GM19455 (cell line): ENCODE measurements around the gene GPR37L1.
A peak's percentile ranks its signal among the peaks of the same experiment; 100 is the strongest.

Source experiments
- ATAC-seq: cut with Tn5 transposase; IDR thresholded peaks from one replicate; pipeline ENCODE4 v1.9.1; 2021; ENCODE audit not compliant: unreplicated experiment

The GPR37L1 gene

GRCh38 chr1:202154148-202154765, 31.5 kb downstream of the GPR37L1 start:
- no peak for ATAC-seq

DNA sequence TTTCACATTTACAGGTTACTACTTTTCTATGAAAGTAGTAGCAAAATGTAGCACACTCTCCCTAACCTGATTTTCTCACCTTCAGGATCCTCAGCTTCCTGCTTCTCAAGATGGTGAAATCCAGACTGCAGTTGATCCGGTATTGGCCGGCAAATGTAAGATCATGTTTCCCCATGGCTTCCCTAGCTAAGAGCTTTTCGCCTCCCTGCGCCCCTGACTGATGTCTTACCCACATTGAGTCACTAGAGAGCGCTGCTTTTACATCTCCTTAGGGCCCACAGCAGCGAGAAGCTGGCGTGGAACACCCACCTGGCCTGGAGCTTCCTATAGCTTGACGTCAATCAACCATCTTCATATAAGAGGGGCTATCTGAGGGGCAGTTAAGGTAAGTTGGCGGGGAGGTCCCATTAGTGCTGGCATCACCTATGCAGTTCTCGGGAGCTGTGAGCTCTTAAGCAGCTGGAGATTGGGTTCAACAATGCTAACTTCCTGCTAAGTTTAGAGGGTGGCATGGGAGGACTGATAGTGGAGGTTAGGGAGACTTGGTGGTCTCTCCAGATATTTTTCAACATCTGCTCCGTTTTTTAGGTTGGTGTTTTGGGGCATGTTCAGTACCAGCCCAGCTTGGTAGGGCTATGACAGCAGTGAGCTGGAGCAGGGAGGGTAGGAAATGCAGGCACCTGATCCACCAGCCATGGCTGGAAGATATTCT, 32.2 kb downstream of the GPR37L1 start:
- no peak for ATAC-seq

DNA sequence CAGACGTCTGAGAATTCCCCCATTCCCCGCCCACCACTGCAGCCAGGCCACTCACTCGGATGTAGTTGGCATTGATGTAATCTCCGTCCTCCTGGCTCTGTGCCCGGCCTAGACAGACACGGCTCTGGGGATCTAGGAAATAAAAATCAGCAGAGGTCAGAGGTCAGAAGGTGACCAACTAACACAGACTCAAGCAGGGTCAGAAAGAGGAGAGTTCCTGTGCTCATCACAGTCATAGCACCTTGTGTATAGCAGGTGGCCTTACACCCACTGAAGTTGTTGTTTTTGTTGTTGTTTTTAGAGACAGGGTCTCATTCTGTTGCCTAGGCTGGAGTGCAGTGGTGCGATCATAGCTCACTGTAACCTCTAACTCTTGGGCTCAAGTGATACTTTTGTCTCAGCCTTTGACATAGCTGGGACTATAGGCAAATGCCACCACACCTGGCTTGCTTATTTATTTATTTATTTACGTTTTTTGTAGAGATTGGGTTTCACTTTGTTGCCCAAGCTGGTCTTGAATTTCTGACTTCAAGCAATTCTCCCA, 32.8 kb downstream of the GPR37L1 start:
- no peak for ATAC-seq

GRCh38 chr1:202156590-202156989, 33.9 kb downstream of the GPR37L1 start:
- ATAC-seq, result no peak

DNA sequence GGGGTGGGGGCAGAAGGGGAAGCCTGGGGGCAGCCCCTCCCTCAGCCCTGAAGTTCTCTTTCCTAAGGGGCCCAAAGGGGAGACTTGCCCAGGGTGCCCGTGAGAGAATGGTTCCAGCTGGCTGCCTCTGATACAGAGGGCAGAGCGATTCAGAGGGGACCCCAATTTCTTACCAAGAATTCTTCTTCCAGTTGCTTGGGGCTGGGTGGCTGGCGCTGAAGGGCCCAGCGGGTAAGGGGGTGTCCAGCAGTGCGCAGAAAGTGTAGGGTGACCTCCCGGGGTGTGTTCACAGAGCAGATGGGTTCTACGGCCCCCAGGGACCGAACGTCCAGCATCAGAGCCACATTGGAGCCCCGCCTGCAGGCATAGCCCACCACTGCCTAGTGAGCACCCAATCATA, 35.2 kb downstream of the GPR37L1 start:
- no peak for ATAC-seq

GRCh38 chr1:202158810-202159533, 36.3 kb downstream of the GPR37L1 start:
- ATAC-seq, result no peak

DNA sequence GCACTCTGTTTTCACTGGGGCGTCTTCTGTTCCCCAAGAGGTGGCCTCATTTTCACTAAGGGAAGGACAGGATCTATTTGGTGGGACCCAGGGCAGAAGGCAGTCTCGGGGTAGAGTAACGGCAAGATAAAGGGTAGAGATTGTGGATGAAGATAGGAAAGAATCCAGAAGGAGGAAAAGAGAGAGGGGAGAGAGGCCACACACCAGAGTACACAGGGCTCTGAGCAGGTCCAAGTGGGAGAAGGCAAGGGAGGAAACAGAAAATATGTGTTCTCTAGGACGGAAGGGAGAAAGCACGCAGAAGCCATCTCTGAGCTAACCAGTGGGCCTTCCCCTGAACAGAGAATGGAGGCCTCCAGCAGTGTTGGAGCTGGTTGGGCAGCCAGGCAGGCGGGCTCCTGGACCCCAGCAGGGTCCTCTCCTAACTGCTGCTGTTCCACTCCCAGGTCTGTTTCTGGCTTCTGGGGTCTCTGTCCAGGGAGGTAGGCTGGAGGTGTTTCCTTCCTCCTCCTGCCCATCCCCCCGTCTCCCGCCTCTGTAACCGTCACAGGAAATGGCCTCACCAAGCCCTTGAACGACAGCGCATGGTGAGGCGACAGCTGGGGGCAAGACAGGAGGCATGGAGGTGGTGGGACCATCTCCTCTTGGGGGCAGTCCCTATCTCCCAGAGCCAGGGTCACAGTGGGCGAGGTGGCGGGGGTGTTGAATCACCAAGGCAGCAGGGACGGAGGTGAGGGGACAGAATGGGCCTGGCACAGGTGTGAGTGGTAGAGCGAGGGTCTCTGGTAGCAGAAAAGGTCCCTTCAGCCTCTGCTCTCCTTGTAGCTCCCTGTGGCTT, 37.0 kb downstream of the GPR37L1 start:
- ATAC-seq, result peak; percentile 32

- peak; percentile 41 for ATAC-seq
Measured at GRCh38 chr1:202160377-202160940, 37.7 kb downstream of the GPR37L1 start, which contains the start of gene PTPN7. Gene PTPN7 (minus strand): TSS chr1:202160602. CDS start chr1:202159402, 1,200 bp downstream.

GRCh38 chr1:202161151-202162046, 38.7 kb downstream of the GPR37L1 start:
- ATAC-seq, result no peak

- ATAC-seq, result no peak
Measured at GRCh38 chr1:202162047-202162417, 39.3 kb downstream of the GPR37L1 start.

GRCh38 chr1:202162418-202163280, 39.9 kb downstream of the GPR37L1 start:
- no peak for ATAC-seq

DNA sequence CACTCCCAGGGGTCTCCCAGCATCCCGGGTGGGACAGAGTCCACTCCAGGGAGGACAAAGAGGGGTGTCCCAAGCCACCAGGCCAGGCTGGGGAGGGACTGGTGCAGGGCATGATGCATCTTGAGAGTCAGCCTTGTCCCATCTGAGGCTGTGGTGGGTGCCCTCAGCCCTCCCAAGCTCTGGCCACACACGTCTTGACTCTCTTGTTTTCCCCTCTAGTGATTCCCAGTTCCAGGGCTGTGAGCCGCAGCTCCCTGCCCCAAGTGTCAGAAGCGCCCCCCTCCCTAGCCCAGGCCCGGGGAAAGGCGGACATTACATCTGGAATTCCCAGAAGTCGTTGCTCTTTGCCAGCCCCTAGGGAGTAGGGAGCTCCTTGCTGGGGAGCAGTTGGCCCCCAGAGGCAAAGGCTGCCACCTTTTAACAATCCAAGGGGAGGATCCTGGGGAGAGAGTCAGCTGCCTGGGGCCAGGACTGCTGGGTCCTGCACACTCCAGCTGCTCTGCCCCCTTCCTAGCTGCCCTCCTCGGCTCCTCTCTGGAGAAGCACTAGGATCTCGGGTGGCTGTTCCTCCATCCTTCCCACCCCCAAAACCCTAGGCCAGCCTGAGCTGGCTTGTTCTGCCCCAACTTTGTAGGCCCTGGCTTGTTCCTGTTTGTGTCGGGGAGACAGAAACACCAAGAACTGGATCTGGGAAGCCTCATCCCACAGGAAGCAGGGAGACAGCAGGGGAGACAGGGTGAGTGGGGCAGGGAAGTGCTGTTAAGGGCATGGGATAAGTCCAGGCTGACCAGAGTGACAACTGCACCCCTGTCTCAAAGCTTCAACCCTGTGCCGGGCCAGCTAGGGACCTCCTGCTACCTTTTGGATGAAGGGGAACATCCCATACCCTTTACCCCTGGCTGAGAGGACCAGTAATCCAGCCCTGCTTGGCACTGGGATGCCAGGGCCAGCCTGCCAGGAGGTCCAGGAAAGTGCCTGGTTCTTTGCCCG, 40.9 kb downstream of the GPR37L1 start:
- ATAC-seq, result no peak

- no peak for ATAC-seq
Measured at GRCh38 chr1:202164271-202165037, 41.7 kb downstream of the GPR37L1 start.

DNA sequence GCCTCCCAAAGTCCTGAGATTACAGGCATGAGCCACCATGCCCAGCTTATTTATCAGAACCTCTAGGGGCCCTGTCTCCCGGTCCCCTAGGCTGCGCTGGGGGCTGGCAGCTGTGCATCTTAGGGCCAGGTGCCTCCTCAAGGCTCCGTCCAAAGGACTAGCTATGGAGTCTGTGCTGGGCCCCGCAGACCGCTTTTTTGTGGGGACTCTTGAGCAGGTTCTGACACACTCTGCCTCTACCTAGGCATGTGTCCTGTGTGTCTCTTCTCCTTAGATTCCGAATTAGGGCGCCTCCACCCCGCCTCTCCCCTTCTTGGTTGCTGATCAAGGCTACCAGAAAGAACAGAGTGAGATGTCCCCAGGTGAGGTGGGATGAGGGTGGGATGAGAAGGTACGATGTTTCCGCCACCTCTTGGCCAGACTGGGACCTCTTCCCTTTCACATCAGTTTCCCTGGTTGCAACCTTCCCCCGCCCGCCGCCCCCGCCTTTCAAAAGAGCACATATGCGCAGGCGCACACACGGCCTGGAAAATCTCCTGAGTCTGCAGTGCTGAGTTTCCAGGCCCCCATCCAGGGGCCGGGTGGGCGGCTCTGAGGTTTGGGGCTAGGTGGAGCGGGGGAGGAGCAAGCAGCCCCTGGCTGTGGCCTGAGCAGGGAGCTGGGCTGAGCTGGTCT, 42.7 kb downstream of the GPR37L1 start:
- ATAC-seq, result no peak

DNA sequence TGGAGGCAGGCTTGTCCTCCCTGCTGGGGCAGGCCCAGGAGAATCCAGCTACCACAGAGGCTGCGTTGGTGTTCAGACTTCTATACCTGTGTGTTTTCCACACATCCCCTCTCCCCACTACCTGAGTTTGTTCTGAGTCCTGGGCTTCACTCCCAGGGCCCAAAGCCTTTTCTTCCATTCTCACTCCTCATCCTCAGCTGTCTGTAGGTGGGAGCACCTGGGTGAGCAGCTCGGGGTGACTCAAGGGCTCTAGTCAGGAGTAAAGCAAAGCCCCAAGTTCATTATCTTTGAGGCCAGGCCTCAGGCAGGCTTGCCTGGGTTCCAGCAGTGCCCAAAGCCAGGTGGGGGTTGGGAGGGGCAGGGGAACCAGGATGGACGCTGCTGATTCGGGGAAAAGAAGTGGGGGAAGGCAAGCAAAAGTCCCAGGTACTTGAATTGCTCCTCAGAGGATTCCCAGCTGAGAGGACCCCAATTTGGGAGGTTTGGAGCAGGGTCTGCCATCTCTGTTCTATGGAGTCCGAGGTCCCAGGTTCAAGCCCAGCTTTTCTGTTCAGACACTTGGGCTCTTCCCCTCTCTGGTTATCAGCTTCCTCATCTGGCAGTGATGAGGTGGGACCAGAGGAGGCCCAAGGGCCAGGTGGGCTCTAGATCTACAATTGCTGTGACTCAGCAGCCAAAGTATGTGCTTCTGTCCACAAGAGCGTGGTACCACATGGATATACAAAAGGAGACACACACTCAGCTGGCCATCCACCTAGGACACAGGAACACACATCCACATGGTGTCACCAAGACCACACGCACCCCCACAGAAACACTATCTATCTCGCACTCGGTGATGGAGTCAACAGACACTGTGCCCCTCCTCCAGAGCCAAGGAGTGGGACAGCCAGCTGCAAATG, 43.5 kb downstream of the GPR37L1 start:
- ATAC-seq, result no peak
